Panc1 (cell line): ENCODE results near the gene YBX3.

ENCODE experiments used
- POLR2AphosphoS5 ChIP-seq: IDR thresholded peaks from 2 replicates; pipeline ENCODE4 v1.6.1; 2012; ENCODE audit warnings: mild to moderate bottlenecking, low read depth, low read length, moderate library complexity
- SIN3A ChIP-seq: IDR thresholded peaks from 2 replicates; pipeline ENCODE4 v1.6.1; 2012; ENCODE audit warnings: low read depth, mild to moderate bottlenecking, low read length, moderate library complexity, borderline replicate concordance; ENCODE audit not compliant: insufficient read depth
- TF ChIP-seq, protein P1 (sequence below): fragments of 450-650 bp; IDR thresholded peaks from 2 replicates; pipeline ENCODE4 v1.5.1; 2017; ENCODE audit warnings: mild to moderate bottlenecking

DNA sequence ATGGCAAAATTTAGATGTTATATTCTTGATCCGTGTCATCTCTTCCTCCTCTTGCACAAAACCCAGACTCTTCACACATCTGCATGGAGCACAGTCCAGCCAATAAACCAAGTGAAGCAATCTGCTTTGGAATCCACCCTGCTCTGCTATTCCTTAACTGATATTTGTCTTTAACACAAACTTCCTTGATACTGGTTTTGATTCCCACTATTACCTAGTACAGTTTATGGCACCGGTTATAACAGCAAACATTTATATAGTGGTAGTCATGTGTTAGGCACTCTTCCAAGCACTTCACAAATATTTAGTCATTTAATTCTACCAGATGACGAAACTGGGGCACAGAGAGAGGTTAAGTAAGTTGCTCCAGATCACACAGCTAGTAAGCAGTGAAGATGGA, 61.8 kb downstream of the YBX3 start:
- TF ChIP-seq, protein P1, sequence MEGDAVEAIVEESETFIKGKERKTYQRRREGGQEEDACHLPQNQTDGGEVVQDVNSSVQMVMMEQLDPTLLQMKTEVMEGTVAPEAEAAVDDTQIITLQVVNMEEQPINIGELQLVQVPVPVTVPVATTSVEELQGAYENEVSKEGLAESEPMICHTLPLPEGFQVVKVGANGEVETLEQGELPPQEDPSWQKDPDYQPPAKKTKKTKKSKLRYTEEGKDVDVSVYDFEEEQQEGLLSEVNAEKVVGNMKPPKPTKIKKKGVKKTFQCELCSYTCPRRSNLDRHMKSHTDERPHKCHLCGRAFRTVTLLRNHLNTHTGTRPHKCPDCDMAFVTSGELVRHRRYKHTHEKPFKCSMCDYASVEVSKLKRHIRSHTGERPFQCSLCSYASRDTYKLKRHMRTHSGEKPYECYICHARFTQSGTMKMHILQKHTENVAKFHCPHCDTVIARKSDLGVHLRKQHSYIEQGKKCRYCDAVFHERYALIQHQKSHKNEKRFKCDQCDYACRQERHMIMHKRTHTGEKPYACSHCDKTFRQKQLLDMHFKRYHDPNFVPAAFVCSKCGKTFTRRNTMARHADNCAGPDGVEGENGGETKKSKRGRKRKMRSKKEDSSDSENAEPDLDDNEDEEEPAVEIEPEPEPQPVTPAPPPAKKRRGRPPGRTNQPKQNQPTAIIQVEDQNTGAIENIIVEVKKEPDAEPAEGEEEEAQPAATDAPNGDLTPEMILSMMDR = no peak
- no peak for TF ChIP-seq POLR2AphosphoS5
- no peak for TF ChIP-seq SIN3A
